ENCODE data around the gene CLPX.
"Not testable (repeated sequence)": the region's sequence is repeated elsewhere in the genome, so short reads cannot be mapped to it uniquely, and the experiment has no call there.

The CLPX gene

DNA sequence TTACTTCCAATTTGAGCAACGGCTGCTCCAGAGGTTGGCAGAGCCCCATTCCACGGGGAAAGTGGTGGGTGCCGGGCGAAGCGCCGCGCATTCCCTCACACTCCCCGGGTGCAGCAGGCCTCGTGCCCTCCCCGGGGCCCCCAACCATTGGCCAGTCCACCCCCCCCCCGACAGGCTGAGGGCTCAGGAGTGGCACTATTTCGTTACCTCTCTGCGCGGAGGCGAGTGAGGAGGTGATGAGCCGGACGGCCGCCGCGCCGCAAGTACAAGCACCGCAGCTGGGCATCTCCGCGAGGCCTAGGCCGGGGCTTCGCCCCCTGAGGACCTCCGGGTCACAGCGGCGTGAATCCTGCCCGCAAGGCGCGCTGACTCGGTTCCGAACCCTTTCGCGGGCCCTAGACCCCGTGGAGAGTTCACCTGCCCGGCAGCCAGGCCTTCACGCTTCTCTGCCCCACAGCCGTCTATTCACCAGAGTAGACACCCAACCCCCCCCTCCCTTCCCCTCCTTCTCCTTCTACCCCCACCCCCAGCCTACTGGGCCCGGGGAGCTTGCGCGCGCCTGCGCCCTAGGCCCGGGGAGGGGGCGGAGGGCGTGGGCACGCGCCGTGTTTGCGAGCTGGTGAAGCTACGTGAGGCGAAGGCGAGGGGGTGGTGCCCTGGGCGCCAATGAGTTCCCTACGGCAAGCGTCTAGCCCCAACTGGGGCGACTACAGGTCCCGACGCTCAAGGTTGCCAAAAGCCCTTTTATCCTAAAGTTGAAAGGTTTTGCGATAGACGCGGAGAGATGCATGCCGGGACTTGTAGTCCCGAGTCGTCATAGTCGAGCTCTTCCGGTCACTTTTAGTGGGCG, at the start of gene CLPX:
TSS of gene CLPX (minus strand) at position 475 of the 850 bp plus-strand sequence. CDS start at position 286, 189 bp downstream.
- DNase-seq (ENCODE audit: low read depth in 2 of 2) = peak; percentile 79 to 85

- no peak for DNase-seq (ENCODE audit: low read depth in 2 of 2)
These were observed 48.6 kb upstream of the CLPX start for GRCh38 chr15:65233696-65234095.

DNA sequence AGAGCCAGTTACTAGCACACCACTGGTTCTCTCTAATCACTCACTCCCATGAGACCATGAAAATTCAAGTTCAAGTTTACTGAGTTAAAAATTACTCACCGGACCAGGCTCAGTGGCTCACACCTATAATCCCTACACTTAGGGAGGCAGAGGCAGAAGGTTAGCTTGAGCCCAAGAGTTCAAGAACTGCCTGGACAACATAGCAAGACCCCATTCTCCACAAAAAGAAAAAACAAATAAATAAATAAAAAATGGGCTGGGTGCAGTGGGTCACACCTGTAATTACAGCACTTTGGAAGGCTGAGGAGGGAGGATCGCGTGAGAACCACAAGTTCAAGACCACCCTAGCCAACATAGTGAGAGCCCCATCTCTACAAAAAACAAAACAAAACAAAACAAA, 47.4 kb upstream of the CLPX start:
- no peak for DNase-seq (ENCODE audit: low read depth in 2 of 2)

DNA sequence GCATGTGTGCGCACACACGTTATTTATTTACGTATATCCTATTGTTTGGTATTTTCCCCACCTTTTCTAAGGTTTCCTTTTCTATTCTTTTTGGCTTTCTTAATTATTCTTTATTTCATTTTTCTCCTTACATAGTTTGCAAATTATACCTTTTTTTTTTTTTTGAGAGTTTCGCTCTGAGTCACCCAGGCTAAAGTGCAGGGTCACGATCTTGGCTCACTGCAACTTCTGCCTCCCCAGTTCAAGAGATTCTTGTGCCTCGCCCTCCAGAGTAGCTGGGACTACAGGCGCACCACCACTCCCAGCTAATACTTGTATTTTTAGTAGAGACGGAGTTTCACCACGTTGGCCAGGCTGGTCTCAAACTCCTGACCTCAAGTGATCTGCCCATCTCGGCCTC, 46.2 kb upstream of the CLPX start:
- no peak for DNase-seq (ENCODE audit: low read depth in 2 of 2)

DNA sequence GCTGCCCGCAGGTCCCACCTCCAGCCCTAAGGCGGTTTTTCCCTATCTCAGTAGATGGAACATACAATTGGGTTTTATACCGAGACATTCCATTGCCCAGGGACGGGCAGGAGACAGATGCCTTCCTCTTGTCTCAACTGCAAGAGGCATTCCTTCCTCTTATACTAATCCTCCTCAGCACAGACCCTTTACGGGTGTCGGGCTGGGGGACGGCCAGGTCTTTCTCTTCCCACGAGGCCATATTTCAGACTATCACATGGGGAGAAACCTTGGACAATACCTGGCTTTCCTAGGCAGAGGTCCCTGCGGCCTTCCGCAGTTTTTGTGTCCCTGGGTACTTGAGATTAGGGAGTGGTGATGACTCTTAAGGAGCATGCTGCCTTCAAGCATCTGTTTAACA, 41.8 kb upstream of the CLPX start:
- DNase-seq (ENCODE audit: low read depth in 2 of 2) = not testable (repeated sequence)

- DNase-seq (ENCODE audit: low read depth in 2 of 2) = no peak
These were observed 41.1 kb upstream of the CLPX start for GRCh38 chr15:65226221-65226620.

DNA sequence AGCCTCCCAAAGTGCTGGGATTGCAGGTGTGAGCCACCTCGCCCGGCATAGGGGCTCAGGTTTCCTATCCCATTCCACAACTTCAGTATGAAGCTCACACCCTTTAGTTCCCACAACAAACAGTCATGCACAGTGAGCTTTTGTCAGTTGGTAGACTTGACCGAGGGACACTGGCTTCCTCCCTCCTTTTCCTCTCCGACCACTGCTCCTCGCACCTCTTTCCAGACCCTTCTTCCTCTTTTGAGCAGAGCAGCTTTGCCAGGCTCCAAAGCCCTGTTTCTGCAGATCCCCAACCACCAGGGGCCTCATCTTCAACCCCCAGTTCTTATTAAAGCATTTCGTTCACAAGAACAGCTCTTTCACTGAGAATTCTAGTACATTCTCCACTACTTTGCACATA, 38.9 kb upstream of the CLPX start:
- DNase-seq (ENCODE audit: low read depth in 2 of 2) = no peak

DNA sequence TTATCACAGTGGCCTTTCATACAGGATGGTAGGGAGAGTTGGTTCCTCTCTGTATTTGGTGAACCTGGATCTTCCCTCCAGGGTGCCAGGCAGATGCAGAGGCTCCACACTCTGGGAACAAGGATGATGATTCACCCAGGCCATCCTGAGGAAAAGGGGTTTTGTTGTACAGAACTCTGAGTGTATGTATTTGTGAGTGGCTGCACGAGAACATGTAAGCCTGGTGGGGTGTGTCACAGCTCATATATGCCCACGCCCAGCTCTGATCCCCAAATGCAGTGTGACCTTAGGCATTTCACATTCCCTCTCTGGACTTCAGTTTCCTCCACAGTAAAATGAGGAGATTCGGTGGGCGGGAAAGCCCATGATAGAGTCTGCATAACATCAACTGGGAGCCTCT, 37.7 kb upstream of the CLPX start:
- no peak for DNase-seq (ENCODE audit: low read depth in 2 of 2)

- no peak for DNase-seq (ENCODE audit: low read depth in 2 of 2)
These were observed 36.6 kb upstream of the CLPX start for GRCh38 chr15:65221697-65222096.

GRCh38 chr15:65219137-65219536, 34.0 kb upstream of the CLPX start:
- DNase-seq (ENCODE audit: low read depth in 2 of 2) = no peak

DNA sequence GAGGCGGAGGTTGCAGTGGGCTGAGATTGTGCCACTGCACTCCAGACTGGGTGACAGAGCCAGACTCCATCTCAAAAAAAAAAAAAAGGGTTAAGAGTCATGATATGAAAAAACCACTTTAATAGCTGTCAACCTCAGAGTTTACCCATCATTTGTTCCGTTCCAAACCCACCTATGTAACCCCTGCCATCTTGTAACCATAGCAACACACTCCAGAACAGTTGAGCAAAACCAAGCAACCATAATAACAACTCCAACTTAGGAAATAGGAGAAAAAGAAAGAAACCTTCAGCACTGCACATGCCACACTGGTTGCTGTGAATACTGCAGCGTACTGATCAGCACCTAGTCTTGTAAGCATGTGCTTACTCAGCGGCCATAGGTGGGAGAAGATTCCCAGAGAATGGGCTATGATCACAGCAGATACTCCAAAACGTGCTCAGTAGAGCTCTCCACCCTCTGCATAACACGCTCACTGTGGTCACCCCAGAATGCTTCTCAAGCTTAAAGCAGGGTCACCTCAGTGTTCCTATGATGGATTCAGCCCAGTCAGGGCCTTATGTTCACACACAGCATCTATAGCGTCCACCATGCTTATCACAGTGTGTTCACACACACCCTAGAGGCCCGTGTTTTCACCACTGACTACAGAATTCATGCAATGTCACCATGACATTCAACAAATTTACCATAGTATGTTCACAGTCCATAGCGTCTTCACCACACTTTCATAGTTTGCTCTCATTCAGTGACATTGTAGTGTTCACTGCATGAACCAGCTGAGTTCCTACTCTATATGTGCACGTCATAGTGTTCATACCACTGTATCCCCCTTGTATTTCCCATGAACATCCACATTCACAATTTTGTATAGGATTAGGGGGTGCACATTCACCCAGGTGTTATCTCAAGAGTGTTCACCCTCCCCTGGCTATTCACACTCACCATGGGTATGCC, 32.7 kb upstream of the CLPX start:
- DNase-seq (ENCODE audit: low read depth in 2 of 2) = no peak

- DNase-seq (ENCODE audit: low read depth in 2 of 2) = no peak
These were observed 30.4 kb upstream of the CLPX start for GRCh38 chr15:65215496-65215895.

DNA sequence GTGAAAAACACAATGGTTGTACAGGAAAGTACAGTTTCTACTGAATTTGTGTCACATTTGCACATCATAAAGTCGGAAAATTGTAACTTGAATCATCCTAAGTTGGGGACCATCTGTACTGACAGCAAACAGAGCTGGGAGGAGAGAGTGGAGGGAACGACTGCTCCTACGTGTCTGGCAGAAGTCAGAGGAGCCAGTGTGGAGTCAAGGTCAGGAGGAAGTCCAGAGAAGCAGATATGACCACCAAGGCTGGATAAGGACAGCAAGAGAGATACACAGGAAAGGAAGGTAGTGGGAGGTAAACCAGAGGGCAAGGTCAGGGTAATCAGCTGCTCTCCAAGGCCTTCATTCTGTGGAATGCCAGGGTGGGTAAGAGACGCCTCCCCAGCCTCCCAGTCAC, 28.9 kb upstream of the CLPX start:
- DNase-seq (ENCODE audit: low read depth in 2 of 2) = no peak

GRCh38 chr15:65213241-65213640, 28.1 kb upstream of the CLPX start:
- DNase-seq (ENCODE audit: low read depth in 2 of 2) = no peak

DNA sequence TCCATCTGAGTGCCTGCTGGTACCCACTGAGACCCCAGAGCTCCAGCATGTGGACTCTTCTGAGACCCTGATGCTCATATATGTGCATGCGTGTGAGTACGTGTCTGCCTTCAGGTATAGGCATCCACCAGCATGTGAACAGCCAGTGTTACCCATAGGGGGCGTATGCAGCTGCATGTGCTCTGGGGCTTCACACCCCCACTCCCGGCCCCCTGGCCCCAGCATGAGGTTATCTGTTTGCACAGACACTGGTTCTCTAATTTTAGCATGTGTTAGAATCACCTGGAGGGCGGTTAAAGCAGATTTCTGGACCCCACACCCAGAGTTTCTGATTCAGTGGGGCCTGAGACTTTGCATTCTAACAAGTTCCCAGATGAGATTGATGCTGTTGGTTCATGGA, 27.0 kb upstream of the CLPX start:
- no peak for DNase-seq (ENCODE audit: low read depth in 2 of 2)

GRCh38 chr15:65211482-65211982, 26.4 kb upstream of the CLPX start:
- no peak for DNase-seq (ENCODE audit: low read depth in 2 of 2)

DNA sequence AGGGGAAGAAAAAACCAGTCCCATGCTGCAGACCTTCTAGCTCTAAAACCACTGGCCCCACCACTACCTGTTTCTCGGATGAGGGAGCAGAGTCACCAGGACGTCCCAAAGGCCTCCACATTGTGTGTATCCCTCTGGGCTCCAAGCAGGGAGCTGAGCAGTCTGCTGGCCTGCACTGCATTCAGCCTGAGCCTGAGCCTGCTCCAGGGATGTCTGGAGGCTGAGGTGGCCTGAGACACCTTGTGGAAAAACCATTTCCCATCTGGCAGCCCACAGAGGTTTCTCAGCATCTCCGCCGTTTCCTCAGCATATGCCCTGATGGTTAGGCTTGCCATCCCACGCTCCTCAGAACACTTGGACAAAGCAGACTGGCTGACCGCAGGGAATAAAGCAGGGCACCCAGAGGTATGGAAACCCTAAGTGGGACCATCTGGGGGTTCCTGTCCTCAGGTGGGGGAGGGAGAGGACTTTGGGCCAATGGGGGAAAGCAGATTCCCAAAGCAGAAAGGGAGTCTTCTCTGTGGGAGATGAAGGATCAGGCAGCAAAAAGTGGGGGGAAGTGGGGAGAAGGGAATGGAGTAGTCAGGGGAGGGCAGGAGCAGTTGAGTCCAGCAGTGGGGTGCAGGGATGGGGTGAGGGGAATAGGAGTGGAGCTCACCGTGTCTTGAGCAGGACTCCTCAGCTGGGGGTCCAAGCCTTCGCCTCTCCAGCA, 25.8 kb upstream of the CLPX start, which contains the start of gene CILP:
TSS of gene CILP (minus strand) at position 704 of the 712 bp plus-strand sequence. CDS start 1,718 bp downstream, outside the sequence.
- no peak for DNase-seq (ENCODE audit: low read depth in 2 of 2)

GRCh38 chr15:65209701-65210643, 24.8 kb upstream of the CLPX start:
- no peak for DNase-seq (ENCODE audit: low read depth in 2 of 2)

DNA sequence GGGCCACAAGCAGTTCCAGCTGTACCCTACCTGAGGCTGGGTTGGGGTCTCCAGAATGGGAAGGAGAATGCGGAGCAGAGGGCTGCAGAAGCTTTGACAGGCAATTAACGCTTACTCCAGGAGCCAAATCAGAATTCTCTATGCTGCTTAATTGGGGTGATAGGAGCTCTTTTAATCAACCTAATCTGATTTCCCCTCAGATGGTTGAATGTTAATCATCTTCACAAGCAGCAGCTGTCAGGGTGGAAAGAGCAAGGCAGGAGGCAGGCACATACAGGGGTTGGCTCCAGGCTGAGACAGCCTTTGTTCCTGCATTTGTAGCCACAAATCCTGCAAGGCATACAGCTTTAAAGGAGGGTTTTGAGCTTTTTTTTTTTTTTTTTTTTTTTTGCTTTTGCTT, 23.5 kb upstream of the CLPX start:
- DNase-seq (ENCODE audit: low read depth in 2 of 2) = no peak

- DNase-seq (ENCODE audit: low read depth in 2 of 2) = no peak
These were observed 22.2 kb upstream of the CLPX start for GRCh38 chr15:65207280-65207840.
